ENCODE data around the gene RAPGEF4.
"Not testable (repeated sequence)": the region's sequence is repeated elsewhere in the genome, so short reads cannot be mapped to it uniquely, and the experiment has no call there.

RAPGEF4 gene

DNA sequence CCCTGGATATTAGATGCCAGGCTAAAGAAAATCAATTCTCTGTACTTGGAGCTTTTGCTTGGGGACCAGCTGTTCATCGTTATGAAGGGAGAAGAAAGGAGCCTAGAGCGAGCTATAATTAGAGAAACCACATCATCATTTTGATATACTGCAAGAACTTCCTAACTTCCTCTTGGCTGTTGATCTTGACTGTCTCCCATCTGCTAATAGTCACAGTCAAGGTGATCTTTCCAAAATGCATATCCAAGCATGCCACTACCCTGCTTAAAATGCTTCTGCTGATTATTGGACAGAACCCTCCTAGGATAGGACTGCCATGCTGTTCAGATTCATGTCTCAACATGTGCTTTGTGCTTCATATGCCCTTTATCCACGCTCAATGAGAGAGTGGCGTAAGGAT, 54.8 kb downstream of the RAPGEF4 start:
- H2AFZ ChIP-seq (ENCODE audit: low read depth, low read length), result no peak overlapping the region
- DNase-seq (no peak), ATAC-seq (ENCODE audit: insufficient read depth, low read depth) (no peak)
- TF ChIP-seq CTCF (IDR thresholded peaks at IDR 0.05; ENCODE audit: borderline replicate concordance, extremely low read depth, low read length, poor library complexity, severe bottlenecking), result no peak
- TF ChIP-seq EZH2 (IDR thresholded peaks at IDR 0.05; ENCODE audit: borderline replicate concordance, low read depth, low read length, severe bottlenecking), result no peak
- no peak overlapping the region for H3K4me2 ChIP-seq (ENCODE audit: insufficient read depth, low read length)
- H3K36me3 ChIP-seq (ENCODE audit: insufficient read depth, low read length), result no peaks in the 10 kb centered on the region
- H3K27me3 ChIP-seq (ENCODE audit: insufficient read depth, low read length, poor library complexity), result no peaks in the 10 kb centered on the region
- no peaks in the 10 kb centered on the region for H4K20me1 ChIP-seq (ENCODE audit: insufficient read depth, low read length)
- H3K27ac ChIP-seq (ENCODE audit: low read length), result no peak overlapping the region
- no peaks in the 10 kb centered on the region for H3K79me2 ChIP-seq (ENCODE audit: insufficient read depth, low read length)
- H3K9me3 ChIP-seq (ENCODE audit: insufficient read depth, low read length, severe bottlenecking), result no peaks in the 10 kb centered on the region
- H3K4me3 ChIP-seq (ENCODE audit: low read depth in 1 of 2, low read length in 2 of 2), result no peak overlapping the region
- no peak overlapping the region for H3K9ac ChIP-seq (ENCODE audit: low read depth, low read length)
- H3K4me1 ChIP-seq (ENCODE audit: insufficient read depth, low read length), result no peaks in the 10 kb centered on the region

GRCh38 chr2:172791953-172792352, 56.3 kb downstream of the RAPGEF4 start:
- Histone ChIP-seq H3K4me3 (ENCODE audit: low read depth in 1 of 2, low read length in 2 of 2) (no peak overlapping the region), H3K9ac (ENCODE audit: low read depth, low read length) (no peak overlapping the region), H2AFZ (ENCODE audit: low read depth, low read length) (no peak overlapping the region), H3K36me3 (ENCODE audit: insufficient read depth, low read length) (no peaks in the 10 kb centered on the region), H3K4me2 (ENCODE audit: insufficient read depth, low read length) (no peak overlapping the region), H3K27ac (ENCODE audit: low read length) (no peak overlapping the region), H4K20me1 (ENCODE audit: insufficient read depth, low read length) (no peaks in the 10 kb centered on the region), H3K27me3 (ENCODE audit: insufficient read depth, low read length, poor library complexity) (peaks cover under 1% of the 10 kb centered on the region), H3K79me2 (ENCODE audit: insufficient read depth, low read length) (no peaks in the 10 kb centered on the region), H3K4me1 (ENCODE audit: insufficient read depth, low read length) (no peaks in the 10 kb centered on the region), H3K9me3 (ENCODE audit: insufficient read depth, low read length, severe bottlenecking) (no peaks in the 10 kb centered on the region)
- no peak for DNase-seq
- no peak for ATAC-seq (ENCODE audit: insufficient read depth, low read depth)
- no peak for TF ChIP-seq EZH2 (IDR thresholded peaks at IDR 0.05; ENCODE audit: borderline replicate concordance, low read depth, low read length, severe bottlenecking)
- TF ChIP-seq CTCF (IDR thresholded peaks at IDR 0.05; ENCODE audit: borderline replicate concordance, extremely low read depth, low read length, poor library complexity, severe bottlenecking), result no peak

- no peak overlapping the region for H3K4me3 ChIP-seq (ENCODE audit: low read depth in 1 of 2, low read length in 2 of 2)
- no peak for ATAC-seq (ENCODE audit: insufficient read depth, low read depth)
- no peak overlapping the region for H3K4me2 ChIP-seq (ENCODE audit: insufficient read depth, low read length)
- peaks cover 3% of the 10 kb centered on the region for H3K27me3 ChIP-seq (ENCODE audit: insufficient read depth, low read length, poor library complexity)
- TF ChIP-seq CTCF (IDR thresholded peaks at IDR 0.05; ENCODE audit: borderline replicate concordance, extremely low read depth, low read length, poor library complexity, severe bottlenecking), result no peak
- TF ChIP-seq EZH2 (IDR thresholded peaks at IDR 0.05; ENCODE audit: borderline replicate concordance, low read depth, low read length, severe bottlenecking), result no peak
- no peak overlapping the region for H2AFZ ChIP-seq (ENCODE audit: low read depth, low read length)
- H4K20me1 ChIP-seq (ENCODE audit: insufficient read depth, low read length), result no peaks in the 10 kb centered on the region
- no peaks in the 10 kb centered on the region for H3K9me3 ChIP-seq (ENCODE audit: insufficient read depth, low read length, severe bottlenecking)
- no peaks in the 10 kb centered on the region for H3K79me2 ChIP-seq (ENCODE audit: insufficient read depth, low read length)
- H3K4me1 ChIP-seq (ENCODE audit: insufficient read depth, low read length), result no peaks in the 10 kb centered on the region
- no peak overlapping the region for H3K9ac ChIP-seq (ENCODE audit: low read depth, low read length)
- no peak overlapping the region for H3K27ac ChIP-seq (ENCODE audit: low read length)
- no peak for DNase-seq
- H3K36me3 ChIP-seq (ENCODE audit: insufficient read depth, low read length), result no peaks in the 10 kb centered on the region
Measured at GRCh38 chr2:172792711-172793110, 57.1 kb downstream of the RAPGEF4 start.

DNA sequence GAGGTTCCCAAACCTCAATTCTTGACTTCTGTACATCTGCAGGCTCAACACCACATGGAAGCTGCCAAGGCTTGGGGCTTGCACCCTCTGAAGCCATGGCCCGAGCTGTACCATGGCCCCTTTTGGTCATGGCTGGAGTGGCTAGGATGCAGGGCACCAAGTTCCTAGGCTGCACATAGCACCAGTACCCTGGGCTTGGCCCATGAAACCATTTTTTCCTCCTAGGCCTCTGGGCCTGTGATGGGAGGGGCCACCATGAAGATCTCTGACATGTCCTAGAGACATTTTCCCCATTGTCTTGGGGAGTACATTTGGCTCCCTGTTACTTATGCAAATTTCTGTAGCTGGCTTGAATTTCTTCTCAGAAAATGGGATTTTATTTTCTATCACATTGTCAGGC, 67.7 kb downstream of the RAPGEF4 start:
- ATAC-seq (ENCODE audit: insufficient read depth, low read depth); H3K79me2 ChIP-seq (ENCODE audit: insufficient read depth, low read length); H3K4me3 ChIP-seq (ENCODE audit: low read depth in 1 of 2, low read length in 2 of 2); DNase-seq; H3K36me3 ChIP-seq (ENCODE audit: insufficient read depth, low read length); H3K4me2 ChIP-seq (ENCODE audit: insufficient read depth, low read length); H2AFZ ChIP-seq (ENCODE audit: low read depth, low read length); H4K20me1 ChIP-seq (ENCODE audit: insufficient read depth, low read length); H3K4me1 ChIP-seq (ENCODE audit: insufficient read depth, low read length); H3K27me3 ChIP-seq (ENCODE audit: insufficient read depth, low read length, poor library complexity); H3K9ac ChIP-seq (ENCODE audit: low read depth, low read length); H3K27ac ChIP-seq (ENCODE audit: low read length): not testable (repeated sequence)
- peaks cover 16% of the 10 kb centered on the region for H3K9me3 ChIP-seq (ENCODE audit: insufficient read depth, low read length, severe bottlenecking)

All from DND-41 (cell line).